ENCODE results near the gene ZNF384. TPM values are rescaled to one million over a fixed set of nuclear protein-coding genes. Genes with fewer than 3 reads are reported as not detected.

The ZNF384 gene
- total RNA-seq, 1 donor from 2014 or later, result 63.4 TPM

GRCh38 chr12:6620885-6621274, 68.3 kb downstream of the ZNF384 start:
- no peak for DNase-seq (ENCODE audit: low spot score)

DNA sequence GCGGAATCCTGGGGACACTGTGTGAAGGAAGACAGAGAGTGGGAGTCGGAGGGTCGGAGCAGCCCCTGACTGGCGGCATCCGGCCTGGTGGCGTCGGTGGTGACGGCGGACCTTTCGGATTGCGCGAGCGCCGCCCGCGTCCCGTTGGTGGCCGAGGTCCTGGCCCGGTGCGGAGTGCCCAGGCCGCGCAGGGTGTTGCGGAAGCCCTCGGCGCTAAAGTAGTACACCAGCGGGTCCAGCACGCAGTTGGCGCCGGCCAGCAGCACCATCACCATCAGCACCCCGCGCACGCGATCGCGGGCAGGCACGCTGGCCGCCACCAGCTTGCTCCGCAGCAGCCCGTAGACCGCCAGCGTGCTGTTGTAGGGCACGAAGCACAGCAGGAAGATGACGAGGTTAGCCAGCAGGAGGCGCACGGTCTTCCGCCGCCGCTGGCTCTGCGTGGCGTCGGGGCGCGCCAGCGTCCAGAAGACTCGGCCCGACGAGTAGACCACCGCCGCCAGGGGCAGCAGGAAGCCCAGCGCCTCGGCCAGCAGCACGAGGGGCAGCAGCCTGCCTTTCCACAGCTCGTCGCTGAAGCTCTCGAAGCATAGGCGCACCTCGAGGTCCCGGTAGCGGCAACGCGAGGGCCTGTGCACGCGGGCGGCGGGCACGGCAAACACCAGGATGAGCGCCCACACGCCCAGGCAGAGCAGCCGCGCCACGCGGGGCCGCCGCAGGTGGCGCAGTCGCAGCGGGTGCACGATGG, 68.9 kb downstream of the ZNF384 start:
- DNase-seq (ENCODE audit: low spot score), result no peak

DNA sequence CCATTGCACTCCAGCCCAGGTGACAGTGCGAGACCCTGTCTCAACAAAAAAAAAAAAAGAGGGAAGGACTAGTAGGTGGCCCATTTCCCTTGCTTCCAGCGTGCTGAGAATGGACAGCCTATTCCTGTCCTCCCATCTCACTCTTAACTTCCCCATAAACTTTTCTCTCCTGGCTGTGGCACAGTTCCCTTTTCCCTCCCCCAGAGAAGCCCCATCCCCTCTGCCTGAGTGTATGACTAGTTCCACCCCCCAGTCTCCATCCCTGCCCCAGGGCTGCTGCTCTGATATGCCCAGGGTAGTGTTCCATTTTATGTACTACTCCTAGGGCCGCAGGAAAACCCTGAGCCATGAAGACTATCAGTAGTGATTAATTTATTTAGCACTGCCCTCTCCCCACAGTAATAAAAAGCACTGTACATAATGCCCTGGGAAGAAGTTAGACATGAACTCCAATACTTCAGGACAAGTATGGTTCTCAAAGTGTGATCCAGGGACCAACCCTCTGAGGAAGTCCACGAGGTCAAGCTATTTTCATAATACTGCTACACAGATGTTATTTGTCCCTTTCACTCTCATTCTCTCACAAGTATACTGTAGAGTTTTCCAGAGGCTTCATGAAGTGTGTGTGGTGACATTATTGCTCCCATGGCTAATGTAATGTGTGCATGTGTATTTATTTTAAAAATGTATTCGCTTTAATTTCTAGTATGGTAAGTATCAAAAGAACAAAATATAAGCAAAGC, 70.5 kb downstream of the ZNF384 start:
- no peak for DNase-seq (ENCODE audit: low spot score)

Other genes starting within 250 kb of the ZNF384 start
- 2.6 TPM for gene CD27, start 244.4 kb downstream of the ZNF384 start, total RNA-seq
- 52.3 TPM for gene TAPBPL, start 237.3 kb downstream of the ZNF384 start, total RNA-seq
- 16.0 TPM for gene VAMP1, start 218.7 kb downstream of the ZNF384 start, total RNA-seq
- 150 TPM for gene MRPL51, start 196.1 kb downstream of the ZNF384 start, total RNA-seq
- 24.0 TPM for gene NCAPD2, start 195.3 kb downstream of the ZNF384 start, total RNA-seq
- 2,120 TPM for gene GAPDH, start 154.9 kb downstream of the ZNF384 start, total RNA-seq
- 13.7 TPM for gene IFFO1, start 133.3 kb downstream of the ZNF384 start, total RNA-seq
- 51.7 TPM for gene NOP2, start 121.1 kb downstream of the ZNF384 start, total RNA-seq
- gene CHD4, start 82.0 kb downstream of the ZNF384 start, total RNA-seq, result 232 TPM
- 13.6 TPM for gene LPAR5, start 53.4 kb downstream of the ZNF384 start, total RNA-seq
- gene ACRBP, start 41.9 kb downstream of the ZNF384 start, total RNA-seq, result 2.3 TPM
- gene ING4, start 26.3 kb downstream of the ZNF384 start, total RNA-seq, result 39.3 TPM
- gene PIANP, start 11.4 kb upstream of the ZNF384 start, total RNA-seq, result 2.6 TPM
- 77.9 TPM for gene COPS7A, start 34.7 kb upstream of the ZNF384 start, total RNA-seq
- 139 TPM for gene MLF2, start 63.8 kb upstream of the ZNF384 start, total RNA-seq
- 288 TPM for gene PTMS, start 77.0 kb upstream of the ZNF384 start, total RNA-seq
- gene LAG3, start 83.1 kb upstream of the ZNF384 start, total RNA-seq, result 2.3 TPM
- gene CD4, start 100.2 kb upstream of the ZNF384 start, total RNA-seq, result 18.0 TPM
- 2.5 TPM for gene GPR162, start 132.4 kb upstream of the ZNF384 start, total RNA-seq
- 27.9 TPM for gene P3H3, start 139.0 kb upstream of the ZNF384 start, total RNA-seq
- gene GNB3, start 151.6 kb upstream of the ZNF384 start, total RNA-seq, result 4.5 TPM
- 1.4 TPM for gene CDCA3, start 161.9 kb upstream of the ZNF384 start, total RNA-seq
- 106 TPM for gene USP5, start 162.8 kb upstream of the ZNF384 start, total RNA-seq
- 418 TPM for gene TPI1, start 178.2 kb upstream of the ZNF384 start, total RNA-seq
- 9.9 TPM for gene SPSB2, start 183.9 kb upstream of the ZNF384 start, total RNA-seq
- 13.5 TPM for gene LRRC23, start 215.4 kb upstream of the ZNF384 start, total RNA-seq
- gene ENO2, start 225.2 kb upstream of the ZNF384 start, total RNA-seq, result 29.6 TPM
- gene ATN1, start 238.6 kb upstream of the ZNF384 start, total RNA-seq, result 112 TPM

All from ureter (tissue), 1 donor.